Fibroblast of lung (primary cell): Measurements from ENCODE around the gene ADGRB3. TPM values are rescaled to one million over a fixed set of nuclear protein-coding genes. Genes with fewer than 3 reads are reported as not detected.
"Not testable (repeated sequence)": the region's sequence is repeated elsewhere in the genome, so short reads cannot be mapped to it uniquely, and the experiment has no call there.

Experiments used
- DNase-seq, 2 donors: peaks; one replicate each; pipeline versions ENCODE4 v3.0.0 to v3.0.0-alpha.2; 2010; ENCODE audit warnings: low read depth in 2 of 2
- H2AFZ ChIP-seq: 2 replicates; pipeline ENCODE4 v1.5.1; 2012; ENCODE audit warnings: low read length, control low read depth, inconsistent platforms
- H3K27ac ChIP-seq: 2 replicates; pipeline ENCODE4 v1.5.1; 2011; ENCODE audit warnings: low read length, control low read depth; ENCODE audit not compliant: insufficient read depth
- H3K27me3 ChIP-seq: 2 replicates; pipeline ENCODE4 v1.5.1; 2011; ENCODE audit warnings: mild to moderate bottlenecking, low read length; ENCODE audit not compliant: control insufficient read depth, insufficient read depth
- H3K36me3 ChIP-seq: 2 replicates; pipeline ENCODE4 v1.5.1; 2011; ENCODE audit warnings: low read length; ENCODE audit not compliant: control insufficient read depth, insufficient read depth
- H3K4me1 ChIP-seq: 2 replicates; pipeline ENCODE4 v1.5.1; 2011; ENCODE audit warnings: low read length; ENCODE audit not compliant: control insufficient read depth, insufficient read depth; ENCODE audit errors: extremely low read depth
- H3K4me2 ChIP-seq: 2 replicates; pipeline ENCODE4 v1.5.1; 2011; ENCODE audit warnings: low read length, control low read depth; ENCODE audit not compliant: insufficient read depth; ENCODE audit errors: extremely low read depth
- H3K4me3 ChIP-seq, 4 experiments: fragments of 200-600 bp in 1 of 4; sonication (generic) in 1 of 4; replicated peaks in 1 of 4; 2 replicates each; pipeline ENCODE4 v1.5.1; 2011 to 2016; ENCODE audit warnings: low read length in 4 of 4, low read depth in 3 of 4, mild to moderate bottlenecking in 3 of 4, control low read depth in 2 of 4, inconsistent platforms in 1 of 4, mixed read lengths in 1 of 4; ENCODE audit not compliant: insufficient read depth in 1 of 4; ENCODE audit errors: control extremely low read depth in 1 of 4
- H3K79me2 ChIP-seq: 2 replicates; pipeline ENCODE4 v1.5.1; 2012; ENCODE audit warnings: mild to moderate bottlenecking, low read length, inconsistent platforms; ENCODE audit not compliant: control insufficient read depth, insufficient read depth
- H3K9ac ChIP-seq: 2 replicates; pipeline ENCODE4 v1.5.1; 2011; ENCODE audit warnings: mild to moderate bottlenecking, low read length, control low read depth; ENCODE audit not compliant: insufficient read depth
- H3K9me3 ChIP-seq: 2 replicates; pipeline ENCODE4 v1.5.1; 2012; ENCODE audit warnings: low read depth, low read length; ENCODE audit not compliant: control insufficient read depth, insufficient read depth
- H4K20me1 ChIP-seq: 2 replicates; pipeline ENCODE4 v1.5.1; 2011; ENCODE audit warnings: low read length; ENCODE audit not compliant: control insufficient read depth, insufficient read depth; ENCODE audit errors: extremely low read depth
- EZH2 ChIP-seq: IDR thresholded peaks from 2 replicates; pipeline ENCODE4 v1.5.1; 2012; ENCODE audit warnings: low read length, control low read depth, mild to moderate bottlenecking; ENCODE audit errors: missing control alignments
- polyA plus RNA-seq, 2 donors: library from polyadenylated mRNA; depleted of rRNA in 1 of 2; stranded (reverse) in 1 of 2; unstranded in 1 of 2; fragments of >200 nt; gene quantifications; 2 replicates each; pipeline ENCODE4 v1.2.1, GENCODE V29; 2011 to 2012; ENCODE audit warnings: missing spikeins in 1 of 2
- total RNA-seq: library from RNA; depleted of rRNA; stranded (reverse); fragments of >200 nt; gene quantifications from 2 replicates; pipeline ENCODE4 v1.2.1, GENCODE V29; 2014
- TF ChIP-seq, protein P1 (sequence below), 2 donors: IDR thresholded peaks in 1 of 2; conservative IDR thresholded peaks in 1 of 2; 1 replicate in 1 of 2; 2 replicates in 1 of 2; pipeline ENCODE4 v1.5.1; 2011 to 2012; ENCODE audit warnings: low read length in 2 of 2, control low read depth in 1 of 2, inconsistent platforms in 1 of 2, low read depth in 1 of 2, mild to moderate bottlenecking in 1 of 2

ADGRB3 gene
- total and polyA plus RNA-seq, 2 donors (not counting 1 experiment from before 2014, with no cell fraction given) = 0.33 TPM; not detected in 1

DNA sequence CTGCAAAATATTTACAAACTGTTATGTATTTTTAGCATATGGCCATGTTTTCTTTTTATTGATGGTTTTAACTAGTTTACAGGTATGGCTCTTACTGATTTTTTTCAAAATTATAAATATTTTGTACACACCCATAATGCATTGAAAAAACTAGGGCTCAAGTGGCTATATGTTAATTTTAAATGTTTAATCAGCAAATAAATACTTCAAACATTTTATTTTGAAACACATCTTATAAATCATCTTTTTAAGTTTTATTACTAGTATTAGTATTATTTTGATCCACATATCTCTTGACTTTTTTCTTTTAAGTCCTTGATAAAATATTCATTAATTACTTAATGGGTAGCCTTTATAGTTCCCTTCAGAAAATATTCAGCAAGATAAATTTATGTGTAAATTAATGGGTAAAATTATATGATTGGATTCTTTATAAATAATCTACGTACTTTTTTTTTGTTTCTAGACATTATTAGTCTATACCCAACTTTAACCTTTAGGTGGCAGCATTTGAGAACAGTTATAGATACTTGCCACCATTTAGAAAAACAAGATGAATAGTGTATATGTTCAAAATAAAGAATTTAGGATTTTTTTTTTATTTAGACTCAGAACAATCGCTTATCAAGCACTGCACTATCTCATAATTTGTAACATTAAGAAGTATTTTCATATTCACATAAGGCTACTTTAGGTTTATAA is 241.9 kb downstream of the ADGRB3 start:
- DNase-seq = peak; percentile 0 to 53
- Histone ChIP-seq H3K4me2 (no peak overlapping the region), H3K4me3 (no peak overlapping the region), H3K4me1 (no peaks in the 10 kb centered on the region), H3K27me3 (no peaks in the 10 kb centered on the region), H4K20me1 (no peaks in the 10 kb centered on the region), H3K9ac (no peak overlapping the region), H3K9me3 (no peaks in the 10 kb centered on the region), H3K36me3 (no peaks in the 10 kb centered on the region), H3K27ac (no peak overlapping the region), H3K79me2 (no peaks in the 10 kb centered on the region), H2AFZ (no peak overlapping the region)
- TF ChIP-seq, protein P1, sequence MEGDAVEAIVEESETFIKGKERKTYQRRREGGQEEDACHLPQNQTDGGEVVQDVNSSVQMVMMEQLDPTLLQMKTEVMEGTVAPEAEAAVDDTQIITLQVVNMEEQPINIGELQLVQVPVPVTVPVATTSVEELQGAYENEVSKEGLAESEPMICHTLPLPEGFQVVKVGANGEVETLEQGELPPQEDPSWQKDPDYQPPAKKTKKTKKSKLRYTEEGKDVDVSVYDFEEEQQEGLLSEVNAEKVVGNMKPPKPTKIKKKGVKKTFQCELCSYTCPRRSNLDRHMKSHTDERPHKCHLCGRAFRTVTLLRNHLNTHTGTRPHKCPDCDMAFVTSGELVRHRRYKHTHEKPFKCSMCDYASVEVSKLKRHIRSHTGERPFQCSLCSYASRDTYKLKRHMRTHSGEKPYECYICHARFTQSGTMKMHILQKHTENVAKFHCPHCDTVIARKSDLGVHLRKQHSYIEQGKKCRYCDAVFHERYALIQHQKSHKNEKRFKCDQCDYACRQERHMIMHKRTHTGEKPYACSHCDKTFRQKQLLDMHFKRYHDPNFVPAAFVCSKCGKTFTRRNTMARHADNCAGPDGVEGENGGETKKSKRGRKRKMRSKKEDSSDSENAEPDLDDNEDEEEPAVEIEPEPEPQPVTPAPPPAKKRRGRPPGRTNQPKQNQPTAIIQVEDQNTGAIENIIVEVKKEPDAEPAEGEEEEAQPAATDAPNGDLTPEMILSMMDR (conservative IDR thresholded peaks at IDR 0.05 in 1 of 2, IDR thresholded peaks at IDR 0.05 in 1 of 2; ENCODE audit: low read depth in 1 of 2, low read length in 2 of 2) = peak in 1 of 2 donors; percentile 37
- no peak for TF ChIP-seq EZH2

DNA sequence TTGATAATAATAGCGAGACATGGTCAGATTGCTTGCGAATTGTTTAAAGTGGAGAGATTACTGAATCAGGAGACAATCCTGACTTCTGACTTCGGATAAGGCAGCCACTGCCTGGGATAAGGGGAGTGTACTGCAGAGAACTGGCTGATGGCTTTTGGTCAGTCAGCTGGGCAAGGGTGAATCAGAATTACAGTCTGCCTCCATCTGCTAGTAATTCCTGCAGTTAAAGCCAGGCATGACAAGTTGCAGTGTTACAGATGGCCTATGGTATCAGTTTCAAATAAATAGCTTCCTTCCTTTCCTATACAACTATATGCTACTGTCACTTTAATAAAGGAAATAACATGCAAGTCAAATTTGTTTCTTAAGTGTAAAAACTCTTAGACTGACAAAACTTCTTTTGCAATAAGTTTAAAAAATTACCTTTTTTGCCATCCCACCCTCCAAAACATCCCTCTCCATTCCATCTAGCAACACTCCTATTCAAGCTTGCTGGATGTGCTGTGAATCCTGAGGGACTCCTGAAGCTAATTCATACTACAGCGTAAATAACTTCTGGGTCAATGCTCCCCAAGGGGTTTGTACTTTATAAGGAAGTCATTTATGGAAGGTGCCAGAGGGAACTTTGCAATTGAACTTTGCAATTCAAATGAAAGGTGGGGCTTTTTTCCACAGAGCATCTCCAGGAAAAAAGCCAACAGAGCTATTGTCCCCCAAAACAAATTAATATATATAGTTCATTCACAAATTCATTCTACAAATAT is 245.2 kb downstream of the ADGRB3 start:
- Histone ChIP-seq H3K9ac (no peak overlapping the region), H3K27ac (no peak overlapping the region), H3K36me3 (no peaks in the 10 kb centered on the region), H3K4me3 (no peak overlapping the region), H3K79me2 (no peaks in the 10 kb centered on the region), H3K4me1 (no peaks in the 10 kb centered on the region), H3K9me3 (no peaks in the 10 kb centered on the region), H3K4me2 (no peak overlapping the region), H4K20me1 (no peaks in the 10 kb centered on the region), H3K27me3 (no peaks in the 10 kb centered on the region), H2AFZ (no peak overlapping the region)
- peak in 1 of 2 donors; percentile 20 for DNase-seq
- no peak for TF ChIP-seq EZH2
- TF ChIP-seq, protein P1 (conservative IDR thresholded peaks at IDR 0.05 in 1 of 2, IDR thresholded peaks at IDR 0.05 in 1 of 2; ENCODE audit: low read depth in 1 of 2, low read length in 2 of 2) = no peak

DNA sequence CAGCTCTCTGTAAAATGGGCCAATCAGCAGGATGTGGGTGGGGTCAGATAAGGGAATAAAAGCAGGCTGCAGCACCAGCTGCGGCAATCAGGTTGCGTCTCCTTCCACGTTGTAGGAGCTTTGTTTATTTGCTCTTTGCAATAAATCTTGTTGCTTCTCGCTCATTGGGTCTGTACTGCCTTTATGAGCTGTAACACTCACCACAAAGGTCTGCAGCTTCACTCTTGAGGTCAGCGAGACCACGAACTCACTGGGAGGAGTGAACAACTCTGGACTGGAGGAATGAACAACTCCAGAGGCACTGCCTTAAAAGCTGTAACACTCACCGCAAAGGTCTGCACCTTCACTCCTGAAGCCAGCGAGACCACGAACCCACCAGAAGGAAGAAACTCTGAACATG is 248.2 kb downstream of the ADGRB3 start:
- not testable (repeated sequence) for H4K20me1 ChIP-seq, H3K4me3 ChIP-seq, DNase-seq, H3K9me3 ChIP-seq, H3K36me3 ChIP-seq, H3K27ac ChIP-seq, H2AFZ ChIP-seq, H3K4me1 ChIP-seq, H3K79me2 ChIP-seq, H3K9ac ChIP-seq, H3K4me2 ChIP-seq, H3K27me3 ChIP-seq
